Measurements from ENCODE around the gene HMGN1.

DNA sequence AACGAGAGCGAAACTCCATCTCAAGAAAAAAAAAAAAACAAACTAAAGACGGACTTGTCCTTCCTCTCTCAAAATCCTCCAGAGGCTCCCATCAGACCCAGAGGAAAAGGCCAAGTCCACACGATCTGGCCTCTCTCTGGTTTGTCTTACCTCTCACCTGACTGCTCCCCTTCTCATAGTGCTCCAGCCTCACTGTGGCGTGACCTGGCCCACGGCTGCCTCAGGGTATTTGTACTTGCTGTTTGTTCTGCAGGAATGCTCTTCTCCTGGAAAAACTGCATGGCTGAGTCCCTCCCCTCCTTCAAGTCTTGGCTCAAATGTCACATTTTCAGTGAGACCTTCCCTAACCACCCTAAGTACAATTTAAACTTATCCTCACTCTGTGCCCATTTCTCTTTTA, 27.5 kb downstream of the HMGN1 start:
- no peak for TF ChIP-seq CREB1 (CRISPR knock-in tag; IDR thresholded peaks at IDR 0.05)
- no peak for TF ChIP-seq CTCF (IDR thresholded peaks at IDR 0.05)
- no peak for TF ChIP-seq USF2 (CRISPR knock-in tag; IDR thresholded peaks at IDR 0.05)
- no peak for TF ChIP-seq TCF7 (CRISPR knock-in tag; IDR thresholded peaks at IDR 0.05; ENCODE audit: low read depth)
- no peak for TF ChIP-seq USF1 (CRISPR knock-in tag; IDR thresholded peaks at IDR 0.05)
- no peak for TF ChIP-seq NFE2L1 (CRISPR knock-in tag; IDR thresholded peaks at IDR 0.05)
- TF ChIP-seq, protein P1, sequence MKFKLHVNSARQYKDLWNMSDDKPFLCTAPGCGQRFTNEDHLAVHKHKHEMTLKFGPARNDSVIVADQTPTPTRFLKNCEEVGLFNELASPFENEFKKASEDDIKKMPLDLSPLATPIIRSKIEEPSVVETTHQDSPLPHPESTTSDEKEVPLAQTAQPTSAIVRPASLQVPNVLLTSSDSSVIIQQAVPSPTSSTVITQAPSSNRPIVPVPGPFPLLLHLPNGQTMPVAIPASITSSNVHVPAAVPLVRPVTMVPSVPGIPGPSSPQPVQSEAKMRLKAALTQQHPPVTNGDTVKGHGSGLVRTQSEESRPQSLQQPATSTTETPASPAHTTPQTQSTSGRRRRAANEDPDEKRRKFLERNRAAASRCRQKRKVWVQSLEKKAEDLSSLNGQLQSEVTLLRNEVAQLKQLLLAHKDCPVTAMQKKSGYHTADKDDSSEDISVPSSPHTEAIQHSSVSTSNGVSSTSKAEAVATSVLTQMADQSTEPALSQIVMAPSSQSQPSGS (CRISPR knock-in tag; IDR thresholded peaks at IDR 0.05; ENCODE audit: borderline replicate concordance, low read depth) = no peak
- no peak for TF ChIP-seq CREM (CRISPR knock-in tag; IDR thresholded peaks at IDR 0.05)
- TF ChIP-seq ZNF425 (CRISPR knock-in tag; conservative IDR thresholded peaks at IDR 0.05) = no peak
- no peak for TF ChIP-seq KAT7 (CRISPR knock-in tag; IDR thresholded peaks at IDR 0.05; ENCODE audit: borderline replicate concordance)
- TF ChIP-seq FOXP1 (CRISPR knock-in tag; IDR thresholded peaks at IDR 0.05; ENCODE audit: borderline replicate concordance) = no peak
- TF ChIP-seq SMAD4 (CRISPR knock-in tag; IDR thresholded peaks at IDR 0.05) = no peak
